K562 treated with DMSO at 1 percent for 4 hours (cell line): Measurements from ENCODE around the gene PSMD9. TPM values are rescaled to one million over a fixed set of nuclear protein-coding genes. Genes with fewer than 3 reads are reported as not detected.

Source experiments
- total RNA-seq: library from RNA; unstranded; fragments of 300-600 nt; gene quantifications from 2 replicates; pipeline ENCODE4 v1.2.3, GENCODE V29; 2022; ENCODE audit not compliant: insufficient read depth

PSMD9 gene
- 76.9 and 138 TPM in 2 replicates for total RNA-seq

GRCh38 chr12:121888478-121889273 lies at the start of gene PSMD9:
PSMD9 (plus strand) TSS chr12:121888790; CDS start chr12:121888857, 67 bp downstream.

GRCh38 chr12:121858662-121859572 lies 29.7 kb upstream of the PSMD9 start, which contains the start of gene HPD:
HPD (minus strand) TSS chr12:121858859; CDS start chr12:121858823, 36 bp downstream.

GRCh38 chr12:121917950-121918678 lies 29.5 kb downstream of the PSMD9 start, which contains the start of gene CFAP251:
CFAP251 (plus strand) TSS chr12:121918592; CDS start chr12:121921306, 2,714 bp downstream.

Other genes starting within 250 kb of the PSMD9 start
- not detected in 2 replicates for gene MORN3, start 219.1 kb upstream of the PSMD9 start, total RNA-seq
- 8.4 and 13.2 TPM in 2 replicates for gene TMEM120B, start 176.0 kb upstream of the PSMD9 start, total RNA-seq
- gene RHOF, start 95.1 kb upstream of the PSMD9 start, total RNA-seq: 3.2 and 3.4 TPM in 2 replicates
- 4.9 and 6.9 TPM in 2 replicates for gene SETD1B, start 84.8 kb upstream of the PSMD9 start, total RNA-seq
- not detected in 2 replicates for gene HPD, start 29.9 kb upstream of the PSMD9 start, total RNA-seq
- 6.0 and 12.3 TPM in 2 replicates for gene CFAP251, start 29.8 kb downstream of the PSMD9 start, total RNA-seq
- 18.8 and 20.2 TPM in 2 replicates for gene BCL7A, start 133.1 kb downstream of the PSMD9 start, total RNA-seq
- 29.6 and 43.2 TPM in 2 replicates for gene MLXIP, start 190.0 kb downstream of the PSMD9 start, total RNA-seq